Neural cell (in vitro differentiated cells): Measurements from ENCODE around the gene ADIPOR1.

Experiments
- EP300 ChIP-seq: fragments of 450-650 bp; conservative IDR thresholded peaks from 2 replicates; pipeline ENCODE4 v1.6.1; 2014; ENCODE audit warnings: antibody characterized with exemption, mild to moderate bottlenecking, moderate library complexity; ENCODE audit not compliant: poor library complexity, severe bottlenecking
- EZH2 ChIP-seq: fragments of 200-600, 300-800 bp; shearing (Covaris generic), sonication (generic); IDR thresholded peaks from 2 replicates; pipeline ENCODE4 v1.6.1; 2014; ENCODE audit warnings: antibody characterized with exemption, low read length, borderline replicate concordance, mild to moderate bottlenecking; ENCODE audit not compliant: insufficient read depth, poor library complexity, severe bottlenecking
- MXI1 ChIP-seq: fragments of 450-650 bp; conservative IDR thresholded peaks from 2 replicates; pipeline ENCODE4 v1.6.1; 2014; ENCODE audit warnings: antibody characterized with exemption, mild to moderate bottlenecking; ENCODE audit not compliant: poor library complexity, severe bottlenecking
- POLR2AphosphoS5 ChIP-seq: IDR thresholded peaks from 2 replicates; pipeline ENCODE4 v1.6.1; 2012
- RAD21 ChIP-seq: fragments of 450-650 bp; conservative IDR thresholded peaks from 2 replicates; pipeline ENCODE4 v1.6.1; 2014; ENCODE audit warnings: antibody characterized with exemption, mild to moderate bottlenecking, moderate library complexity
- SMC3 ChIP-seq: fragments of 450-650 bp; conservative IDR thresholded peaks from 2 replicates; pipeline ENCODE4 v1.6.1; 2014; ENCODE audit warnings: antibody characterized with exemption, mild to moderate bottlenecking, moderate library complexity; ENCODE audit not compliant: poor library complexity
- TAF1 ChIP-seq: IDR thresholded peaks from 2 replicates; pipeline ENCODE4 v1.6.1; 2012; ENCODE audit warnings: low read depth
- TF ChIP-seq, protein P1 (sequence below): fragments of 450-650 bp; IDR thresholded peaks from 2 replicates; pipeline ENCODE4 v1.5.1; 2014; ENCODE audit warnings: antibody characterized with exemption, mild to moderate bottlenecking, moderate library complexity; ENCODE audit not compliant: poor library complexity, severe bottlenecking
- TF ChIP-seq, protein P2 (sequence below): IDR thresholded peaks from 2 replicates; pipeline ENCODE4 v1.6.1; 2012; ENCODE audit warnings: borderline replicate concordance

DNA sequence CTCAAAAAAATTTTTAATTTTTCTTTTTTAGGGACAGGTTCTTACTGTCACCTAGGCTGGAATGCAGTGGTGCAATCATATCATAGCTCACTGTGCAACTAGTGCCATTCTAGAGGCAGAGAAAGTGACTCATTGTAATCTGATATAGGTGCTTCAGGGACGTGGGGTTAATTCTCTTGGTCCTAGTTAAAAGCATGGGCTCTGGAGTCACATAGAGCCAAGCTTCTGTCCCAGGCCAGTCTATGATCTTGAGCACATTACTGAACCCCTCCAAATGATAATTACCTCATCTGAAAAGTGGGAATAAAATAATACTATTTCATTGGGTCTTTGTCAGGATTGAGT lies 1.1 kb upstream of the ADIPOR1 start:
- TF ChIP-seq, protein P1, sequence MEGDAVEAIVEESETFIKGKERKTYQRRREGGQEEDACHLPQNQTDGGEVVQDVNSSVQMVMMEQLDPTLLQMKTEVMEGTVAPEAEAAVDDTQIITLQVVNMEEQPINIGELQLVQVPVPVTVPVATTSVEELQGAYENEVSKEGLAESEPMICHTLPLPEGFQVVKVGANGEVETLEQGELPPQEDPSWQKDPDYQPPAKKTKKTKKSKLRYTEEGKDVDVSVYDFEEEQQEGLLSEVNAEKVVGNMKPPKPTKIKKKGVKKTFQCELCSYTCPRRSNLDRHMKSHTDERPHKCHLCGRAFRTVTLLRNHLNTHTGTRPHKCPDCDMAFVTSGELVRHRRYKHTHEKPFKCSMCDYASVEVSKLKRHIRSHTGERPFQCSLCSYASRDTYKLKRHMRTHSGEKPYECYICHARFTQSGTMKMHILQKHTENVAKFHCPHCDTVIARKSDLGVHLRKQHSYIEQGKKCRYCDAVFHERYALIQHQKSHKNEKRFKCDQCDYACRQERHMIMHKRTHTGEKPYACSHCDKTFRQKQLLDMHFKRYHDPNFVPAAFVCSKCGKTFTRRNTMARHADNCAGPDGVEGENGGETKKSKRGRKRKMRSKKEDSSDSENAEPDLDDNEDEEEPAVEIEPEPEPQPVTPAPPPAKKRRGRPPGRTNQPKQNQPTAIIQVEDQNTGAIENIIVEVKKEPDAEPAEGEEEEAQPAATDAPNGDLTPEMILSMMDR: no peak
- TF ChIP-seq POLR2AphosphoS5 (no peak), TAF1 (no peak), EZH2 (no peak), RAD21 (no peak), MXI1 (no peak), EP300 (no peak), SMC3 (no peak)
- TF ChIP-seq, protein P2, sequence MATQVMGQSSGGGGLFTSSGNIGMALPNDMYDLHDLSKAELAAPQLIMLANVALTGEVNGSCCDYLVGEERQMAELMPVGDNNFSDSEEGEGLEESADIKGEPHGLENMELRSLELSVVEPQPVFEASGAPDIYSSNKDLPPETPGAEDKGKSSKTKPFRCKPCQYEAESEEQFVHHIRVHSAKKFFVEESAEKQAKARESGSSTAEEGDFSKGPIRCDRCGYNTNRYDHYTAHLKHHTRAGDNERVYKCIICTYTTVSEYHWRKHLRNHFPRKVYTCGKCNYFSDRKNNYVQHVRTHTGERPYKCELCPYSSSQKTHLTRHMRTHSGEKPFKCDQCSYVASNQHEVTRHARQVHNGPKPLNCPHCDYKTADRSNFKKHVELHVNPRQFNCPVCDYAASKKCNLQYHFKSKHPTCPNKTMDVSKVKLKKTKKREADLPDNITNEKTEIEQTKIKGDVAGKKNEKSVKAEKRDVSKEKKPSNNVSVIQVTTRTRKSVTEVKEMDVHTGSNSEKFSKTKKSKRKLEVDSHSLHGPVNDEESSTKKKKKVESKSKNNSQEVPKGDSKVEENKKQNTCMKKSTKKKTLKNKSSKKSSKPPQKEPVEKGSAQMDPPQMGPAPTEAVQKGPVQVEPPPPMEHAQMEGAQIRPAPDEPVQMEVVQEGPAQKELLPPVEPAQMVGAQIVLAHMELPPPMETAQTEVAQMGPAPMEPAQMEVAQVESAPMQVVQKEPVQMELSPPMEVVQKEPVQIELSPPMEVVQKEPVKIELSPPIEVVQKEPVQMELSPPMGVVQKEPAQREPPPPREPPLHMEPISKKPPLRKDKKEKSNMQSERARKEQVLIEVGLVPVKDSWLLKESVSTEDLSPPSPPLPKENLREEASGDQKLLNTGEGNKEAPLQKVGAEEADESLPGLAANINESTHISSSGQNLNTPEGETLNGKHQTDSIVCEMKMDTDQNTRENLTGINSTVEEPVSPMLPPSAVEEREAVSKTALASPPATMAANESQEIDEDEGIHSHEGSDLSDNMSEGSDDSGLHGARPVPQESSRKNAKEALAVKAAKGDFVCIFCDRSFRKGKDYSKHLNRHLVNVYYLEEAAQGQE: no peak
